C4-2B (cell line): ENCODE results near the gene ZNF576.

Experiments used
- ZFX ChIP-seq: fragments of 450-650 bp; IDR thresholded peaks from 2 replicates; pipeline ENCODE4 v1.6.1; 2017
- TF ChIP-seq, protein P1 (sequence below): fragments of 450-650 bp; conservative IDR thresholded peaks from 2 replicates; pipeline ENCODE4 v1.5.1; 2017; ENCODE audit warnings: mild to moderate bottlenecking

GRCh38 chr19:43641333-43641732, 44.9 kb downstream of the ZNF576 start:
- TF ChIP-seq, protein P1, sequence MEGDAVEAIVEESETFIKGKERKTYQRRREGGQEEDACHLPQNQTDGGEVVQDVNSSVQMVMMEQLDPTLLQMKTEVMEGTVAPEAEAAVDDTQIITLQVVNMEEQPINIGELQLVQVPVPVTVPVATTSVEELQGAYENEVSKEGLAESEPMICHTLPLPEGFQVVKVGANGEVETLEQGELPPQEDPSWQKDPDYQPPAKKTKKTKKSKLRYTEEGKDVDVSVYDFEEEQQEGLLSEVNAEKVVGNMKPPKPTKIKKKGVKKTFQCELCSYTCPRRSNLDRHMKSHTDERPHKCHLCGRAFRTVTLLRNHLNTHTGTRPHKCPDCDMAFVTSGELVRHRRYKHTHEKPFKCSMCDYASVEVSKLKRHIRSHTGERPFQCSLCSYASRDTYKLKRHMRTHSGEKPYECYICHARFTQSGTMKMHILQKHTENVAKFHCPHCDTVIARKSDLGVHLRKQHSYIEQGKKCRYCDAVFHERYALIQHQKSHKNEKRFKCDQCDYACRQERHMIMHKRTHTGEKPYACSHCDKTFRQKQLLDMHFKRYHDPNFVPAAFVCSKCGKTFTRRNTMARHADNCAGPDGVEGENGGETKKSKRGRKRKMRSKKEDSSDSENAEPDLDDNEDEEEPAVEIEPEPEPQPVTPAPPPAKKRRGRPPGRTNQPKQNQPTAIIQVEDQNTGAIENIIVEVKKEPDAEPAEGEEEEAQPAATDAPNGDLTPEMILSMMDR = no peak
- no peak for TF ChIP-seq ZFX
